Lower lobe of right lung (tissue), 2 donors: Measurements from ENCODE around the gene TGM4. TPM values are rescaled to one million over a fixed set of nuclear protein-coding genes. Genes with fewer than 3 reads are reported as not detected.
"Not testable (repeated sequence)": the region's sequence is repeated elsewhere in the genome, so short reads cannot be mapped to it uniquely, and the experiment has no call there.

Experiments used
- ATAC-seq, 2 donors: fragments of 200-7000 bp; cut with Tn5 transposase; one replicate each; pipeline ENCODE4 v1.9.1; 2020 to 2022; ENCODE audit warnings: mild to moderate bottlenecking in 2 of 2, moderate library complexity in 2 of 2
- DNase-seq: peaks from one replicate; pipeline ENCODE4 v3.0.0-alpha.2; 2020
- H3K27ac ChIP-seq: fragments of 200-600 bp; one replicate; pipeline ENCODE4 v1.8.0; 2022
- H3K27me3 ChIP-seq: fragments of 200-600 bp; one replicate; pipeline ENCODE4 v1.8.0; 2022; ENCODE audit warnings: low read depth
- H3K36me3 ChIP-seq: fragments of 200-600 bp; one replicate; pipeline ENCODE4 v1.8.0; 2022; ENCODE audit warnings: mild to moderate bottlenecking
- H3K4me1 ChIP-seq: fragments of 200-600 bp; one replicate; pipeline ENCODE4 v1.8.0; 2022
- H3K4me3 ChIP-seq: fragments of 200-600 bp; one replicate; pipeline ENCODE4 v1.8.0; 2022; ENCODE audit warnings: mild to moderate bottlenecking
- H3K9me3 ChIP-seq: fragments of 200-600 bp; one replicate; pipeline ENCODE4 v1.8.0; 2022
- intact Hi-C: fragments of 100-400 bp; cut with DNase I; formaldehyde crosslinking; loops from one replicate; pipeline ENCODE4 v1.11.0; 2022
- total RNA-seq: library from RNA; stranded (reverse); fragmentation: NEBNext Ultra II Directional; extraction: Animal tissue kit (Norgen Biotek cat#: 25700); gene quantifications from one replicate; pipeline ENCODE4 v1.2.1, GENCODE V29; 2021
- TF ChIP-seq, protein P1 (sequence below): fragments of 200-600 bp; IDR thresholded peaks from one replicate; pipeline ENCODE4 v1.8.0; 2022; ENCODE audit warnings: antibody characterized with exemption, mild to moderate bottlenecking
- donor health status: DM: no; HTN: yes; CAD: no; lungs with severe emphysema.

The TGM4 gene
- total RNA-seq, 1 donor from 2014 or later: not detected

DNA sequence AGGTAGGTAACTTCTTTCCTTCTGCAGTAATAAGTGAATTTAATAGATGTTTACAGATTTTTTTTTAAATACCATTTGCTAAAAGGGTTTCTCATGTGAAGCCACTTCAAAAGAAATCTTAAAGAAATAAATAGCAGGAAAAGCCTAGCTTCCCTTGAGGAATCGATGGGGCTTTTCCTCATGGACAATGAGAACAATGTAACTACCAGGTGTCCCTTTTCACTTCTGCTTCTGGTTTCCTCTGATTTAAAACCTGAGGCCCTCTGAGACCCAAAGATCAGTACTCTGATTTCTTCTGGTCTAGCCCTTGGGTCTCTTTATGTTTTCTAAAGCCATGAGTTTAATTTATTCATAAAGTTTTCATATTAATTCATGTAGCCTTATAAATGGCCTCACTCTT, 25.8 kb upstream of the TGM4 start:
- Histone ChIP-seq H3K4me1 (no peaks in the 10 kb centered on the region), H3K4me3 (no peak overlapping the region), H3K27me3 (no peaks in the 10 kb centered on the region), H3K9me3 (no peaks in the 10 kb centered on the region), H3K27ac (no peak overlapping the region), H3K36me3 (no peaks in the 10 kb centered on the region)
- intact Hi-C loops: no loop called here
- TF ChIP-seq, protein P1, sequence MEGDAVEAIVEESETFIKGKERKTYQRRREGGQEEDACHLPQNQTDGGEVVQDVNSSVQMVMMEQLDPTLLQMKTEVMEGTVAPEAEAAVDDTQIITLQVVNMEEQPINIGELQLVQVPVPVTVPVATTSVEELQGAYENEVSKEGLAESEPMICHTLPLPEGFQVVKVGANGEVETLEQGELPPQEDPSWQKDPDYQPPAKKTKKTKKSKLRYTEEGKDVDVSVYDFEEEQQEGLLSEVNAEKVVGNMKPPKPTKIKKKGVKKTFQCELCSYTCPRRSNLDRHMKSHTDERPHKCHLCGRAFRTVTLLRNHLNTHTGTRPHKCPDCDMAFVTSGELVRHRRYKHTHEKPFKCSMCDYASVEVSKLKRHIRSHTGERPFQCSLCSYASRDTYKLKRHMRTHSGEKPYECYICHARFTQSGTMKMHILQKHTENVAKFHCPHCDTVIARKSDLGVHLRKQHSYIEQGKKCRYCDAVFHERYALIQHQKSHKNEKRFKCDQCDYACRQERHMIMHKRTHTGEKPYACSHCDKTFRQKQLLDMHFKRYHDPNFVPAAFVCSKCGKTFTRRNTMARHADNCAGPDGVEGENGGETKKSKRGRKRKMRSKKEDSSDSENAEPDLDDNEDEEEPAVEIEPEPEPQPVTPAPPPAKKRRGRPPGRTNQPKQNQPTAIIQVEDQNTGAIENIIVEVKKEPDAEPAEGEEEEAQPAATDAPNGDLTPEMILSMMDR: no peak
- DNase-seq (no peak), ATAC-seq (no peak)

DNA sequence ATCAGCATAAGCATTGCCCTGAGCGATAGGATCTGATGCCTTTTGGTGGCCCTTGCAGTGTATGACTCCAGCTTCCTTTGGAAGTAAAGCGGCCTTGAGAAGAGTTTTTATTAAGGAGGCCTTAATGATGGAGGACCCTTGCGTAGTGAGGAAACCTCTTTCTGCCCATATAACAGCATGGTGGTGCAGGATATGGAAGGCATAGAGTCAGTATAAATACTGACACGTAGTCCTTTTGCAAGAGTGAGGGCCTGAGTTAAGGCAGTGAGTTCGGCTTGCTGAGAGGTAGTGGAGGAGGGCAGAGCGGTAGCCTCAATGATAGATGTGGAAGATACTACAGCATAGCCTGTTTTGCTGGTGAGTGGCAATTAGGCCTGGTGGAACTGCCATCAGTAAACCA, 17.7 kb upstream of the TGM4 start:
- H3K27ac ChIP-seq, H3K9me3 ChIP-seq, ATAC-seq, intact Hi-C loops, H3K36me3 ChIP-seq, H3K4me3 ChIP-seq, H3K4me1 ChIP-seq, DNase-seq, H3K27me3 ChIP-seq: not testable (repeated sequence)

DNA sequence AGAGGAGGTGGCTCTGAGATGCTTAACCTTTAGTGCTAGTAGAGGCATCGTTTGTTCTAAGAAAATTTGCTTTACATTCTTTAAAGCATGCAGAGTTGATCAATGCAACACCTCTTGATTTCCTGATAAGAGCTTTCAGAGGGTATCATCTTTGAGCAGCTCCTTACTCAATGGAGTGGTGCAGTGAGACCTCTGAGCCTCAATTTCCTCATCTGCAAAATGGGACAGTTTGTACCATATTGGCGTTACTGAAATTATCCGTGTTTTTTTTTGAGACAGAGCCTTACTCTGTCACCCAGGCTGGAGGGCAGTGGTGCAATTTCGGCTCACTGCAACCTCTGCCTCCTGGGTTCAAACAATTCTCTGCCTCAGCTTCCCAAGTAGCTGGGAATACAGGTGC, 14.3 kb upstream of the TGM4 start:
- no peak for ATAC-seq
- TF ChIP-seq, protein P1: no peak
- no peak overlapping the region for H3K4me3 ChIP-seq
- peaks cover 9% of the 10 kb centered on the region for H3K4me1 ChIP-seq
- DNase-seq: no peak
- intact Hi-C loops: no loop called here
- no peaks in the 10 kb centered on the region for H3K9me3 ChIP-seq
- no peaks in the 10 kb centered on the region for H3K36me3 ChIP-seq
- no peak overlapping the region for H3K27ac ChIP-seq
- H3K27me3 ChIP-seq: no peaks in the 10 kb centered on the region

DNA sequence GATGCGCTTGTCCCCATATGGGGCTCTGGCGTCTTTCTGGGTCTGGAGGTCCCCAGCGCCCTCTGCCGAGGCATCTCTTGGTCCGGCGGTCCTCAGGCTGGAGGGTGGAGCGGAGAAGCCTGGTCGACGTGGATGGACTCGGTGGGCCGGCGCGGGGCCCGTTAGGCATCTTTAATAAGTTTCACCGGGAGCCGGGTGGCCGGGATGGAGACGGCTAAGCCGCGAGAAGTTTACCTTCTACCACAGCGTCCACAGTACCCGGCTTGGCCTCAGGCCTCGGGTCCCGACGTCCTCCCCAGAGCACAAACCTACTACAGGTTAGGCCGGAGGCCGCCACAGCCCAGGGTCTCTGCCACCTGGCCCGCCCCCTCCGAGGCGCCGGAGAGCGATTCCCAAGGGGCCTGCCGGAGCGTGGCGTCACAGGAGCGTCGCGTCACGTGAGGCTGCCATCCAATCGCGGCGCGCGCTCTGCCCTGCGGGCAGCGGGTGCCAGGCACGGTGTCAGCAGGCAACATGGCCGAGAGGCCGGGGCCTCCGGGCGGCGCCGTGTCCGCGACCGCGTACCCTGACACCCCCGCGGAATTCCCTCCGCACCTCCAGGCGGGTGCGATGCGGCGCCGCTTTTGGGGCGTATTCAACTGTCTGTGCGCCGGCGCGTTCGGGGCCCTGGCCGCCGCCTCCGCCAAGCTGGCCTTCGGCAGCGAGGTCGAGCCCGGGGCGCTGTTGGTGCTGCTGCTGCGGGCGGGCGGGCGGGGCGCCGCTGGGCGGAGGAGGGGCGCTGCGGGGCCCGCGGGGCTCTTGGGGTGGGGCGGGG, 12.8 kb upstream of the TGM4 start, which contains the start of gene TMEM42:
TSS of gene TMEM42 (plus strand) at position 501 of the 814 bp plus-strand sequence. CDS start at position 514, 13 bp downstream.
- ATAC-seq (peak; percentile 98 to 100), DNase-seq (peak; percentile 93)
- Histone ChIP-seq H3K9me3 (no peaks in the 10 kb centered on the region), H3K4me3 (peak within 1 kb of the TSS; percentile 82), H3K36me3 (no peaks in the 10 kb centered on the region), H3K27me3 (no peaks in the 10 kb centered on the region), H3K27ac (peak within 1 kb of the TSS; percentile 93), H3K4me1 (peaks cover 9% of the 10 kb centered on the region)
- intact Hi-C loops: no loop called here
- TF ChIP-seq, protein P1: peak; percentile 15

DNA sequence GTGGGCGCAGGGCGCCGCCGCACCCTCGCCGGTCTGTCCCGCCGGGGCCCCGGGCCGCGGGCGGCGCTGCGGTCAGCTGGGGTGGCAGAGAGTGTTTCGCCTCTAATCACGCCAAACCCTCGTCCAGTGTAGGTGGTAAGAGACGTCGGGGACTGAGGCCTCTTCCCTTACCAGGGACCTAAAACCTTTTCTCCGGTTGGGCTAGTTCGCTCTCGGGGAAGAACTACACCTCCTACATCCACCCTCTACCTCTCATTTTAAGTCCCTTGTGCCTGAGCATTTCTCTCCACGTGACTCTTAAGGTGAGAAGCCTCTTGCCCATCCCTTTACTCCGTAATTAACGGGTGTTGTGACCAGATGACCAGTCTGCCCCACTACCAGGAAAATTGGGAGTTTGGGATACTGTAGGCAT, 12.2 kb upstream of the TGM4 start:
- intact Hi-C loops: no loop called here
- TF ChIP-seq, protein P1: no peak
- H3K9me3 ChIP-seq: no peaks in the 10 kb centered on the region
- no peak for ATAC-seq
- no peak for DNase-seq
- peak overlapping the region; percentile 93 for H3K27ac ChIP-seq
- peaks cover 9% of the 10 kb centered on the region for H3K4me1 ChIP-seq
- no peaks in the 10 kb centered on the region for H3K36me3 ChIP-seq
- H3K27me3 ChIP-seq: no peaks in the 10 kb centered on the region
- H3K4me3 ChIP-seq: peak overlapping the region; percentile 82
